Breast epithelium (tissue), 3 donors: Measurements from ENCODE around the gene SCARB2.

ENCODE experiments used
- CTCF ChIP-seq, 3 donors: fragments of 450-650 bp; IDR thresholded peaks; one replicate each; pipeline ENCODE4 v1.5.1; 2016 to 2017; ENCODE audit warnings: antibody characterized with exemption in 3 of 3, mild to moderate bottlenecking in 3 of 3, moderate library complexity in 3 of 3
- POLR2A ChIP-seq: fragments of 450-650 bp; IDR thresholded peaks from one replicate; pipeline ENCODE4 v1.6.1; 2016; ENCODE audit warnings: antibody characterized with exemption, mild to moderate bottlenecking, moderate library complexity

- TF ChIP-seq POLR2A (no peak), CTCF (IDR thresholded peaks at IDR 0.05) (no peak)
Measured at GRCh38 chr4:76246852-76247251, 33.2 kb upstream of the SCARB2 start.
